ENCODE data around the gene MYO10. TPM values are rescaled to one million over a fixed set of nuclear protein-coding genes. Genes with fewer than 3 reads are reported as not detected.
"Not testable (repeated sequence)": the region's sequence is repeated elsewhere in the genome, so short reads cannot be mapped to it uniquely, and the experiment has no call there.

The MYO10 gene
- total RNA-seq, 4 donors from 2014 or later, result 51.6 to 190 (median 72.9) TPM

GRCh38 chr5:16768184-16768583 is 167.9 kb downstream of the MYO10 start:
- Histone ChIP-seq H3K4me3 (no peak overlapping the region), H3K36me3 (peaks cover 0 to 11% (median 0%) of the 10 kb centered on the region in 4 donors), H3K9me3 (no peaks in the 10 kb centered on the region), H3K27ac (no peak overlapping the region), H3K27me3 (no peaks in the 10 kb centered on the region), H3K4me1 (no peaks in the 10 kb centered on the region)
- DNase-seq, result no peak
- in situ Hi-C loops (cut with MboI; ENCODE audit: low pct_ligation_motif_present in 1 of 4, low pct_unique_long_range_greater_than_20kb in 1 of 4, low sequenced_read_pairs in 3 of 4), result no loop called here
- TF ChIP-seq CTCF (IDR thresholded peaks at IDR 0.05) (no peak), EP300 (IDR thresholded peaks at IDR 0.05; ENCODE audit: low read depth) (no peak), POLR2AphosphoS5 (IDR thresholded peaks at IDR 0.05) (no peak), POLR2A (IDR thresholded peaks at IDR 0.05) (no peak)
- intact Hi-C loops (cut with DNase I; ENCODE audit: low total_unique reads), result no loop called here
- WGBS, 2 donors (ENCODE audit: low coverage in 1 of 2), result 86 to 93% methylated on average over 3 of the region's 3 CpGs

GRCh38 chr5:16763211-16763610 is 172.9 kb downstream of the MYO10 start:
- DNase-seq, result no peak
- Histone ChIP-seq H3K9me3 (no peaks in the 10 kb centered on the region), H3K4me3 (no peak overlapping the region), H3K27ac (no peak overlapping the region), H3K36me3 (peaks cover 0 to 15% (median 2%) of the 10 kb centered on the region in 4 donors), H3K4me1 (peaks cover 0 to 4% (median 0%) of the 10 kb centered on the region in 4 donors), H3K27me3 (no peaks in the 10 kb centered on the region)
- intact Hi-C loops (cut with DNase I; ENCODE audit: low total_unique reads) (no loop called here), in situ Hi-C loops (cut with MboI; ENCODE audit: low pct_ligation_motif_present in 1 of 4, low pct_unique_long_range_greater_than_20kb in 1 of 4, low sequenced_read_pairs in 3 of 4) (no loop called here)
- WGBS, 2 donors (ENCODE audit: low coverage in 1 of 2), result 76 to 82% methylated on average over 5 of the region's 5 CpGs
- TF ChIP-seq POLR2A (IDR thresholded peaks at IDR 0.05), result no peak
- no peak for TF ChIP-seq EP300 (IDR thresholded peaks at IDR 0.05; ENCODE audit: low read depth)
- no peak for TF ChIP-seq POLR2AphosphoS5 (IDR thresholded peaks at IDR 0.05)
- no peak for TF ChIP-seq CTCF (IDR thresholded peaks at IDR 0.05)

GRCh38 chr5:16759147-16759773 is 176.8 kb downstream of the MYO10 start:
- in situ Hi-C loops (cut with MboI; ENCODE audit: low pct_ligation_motif_present in 1 of 4, low pct_unique_long_range_greater_than_20kb in 1 of 4, low sequenced_read_pairs in 3 of 4) (no loop called here), intact Hi-C loops (cut with DNase I; ENCODE audit: low total_unique reads) (no loop called here)
- 35 to 72% methylated on average over 4 to 16 of the region's 16 CpGs for WGBS, 2 donors (ENCODE audit: low coverage in 1 of 2)
- H3K9me3 ChIP-seq, result no peaks in the 10 kb centered on the region
- TF ChIP-seq POLR2A (IDR thresholded peaks at IDR 0.05) (no peak), POLR2AphosphoS5 (IDR thresholded peaks at IDR 0.05) (no peak), EP300 (IDR thresholded peaks at IDR 0.05; ENCODE audit: low read depth) (no peak), CTCF (IDR thresholded peaks at IDR 0.05) (no peak)
- peaks cover 0 to 21% (median 5%) of the 10 kb centered on the region in 4 donors for H3K36me3 ChIP-seq
- H3K27me3 ChIP-seq, result no peaks in the 10 kb centered on the region
- H3K4me3 ChIP-seq, result no peak overlapping the region
- no peak for DNase-seq
- H3K27ac ChIP-seq, result no peak overlapping the region
- H3K4me1 ChIP-seq, result peaks cover 0 to 4% (median 0%) of the 10 kb centered on the region in 4 donors

- intact Hi-C loops (cut with DNase I; ENCODE audit: low total_unique reads), result no loop called here
- H3K9me3 ChIP-seq, result no peaks in the 10 kb centered on the region
- H3K4me3 ChIP-seq, result no peak overlapping the region
- in situ Hi-C loops (cut with MboI; ENCODE audit: low pct_ligation_motif_present in 1 of 4, low pct_unique_long_range_greater_than_20kb in 1 of 4, low sequenced_read_pairs in 3 of 4), result no loop called here
- H3K4me1 ChIP-seq, result peaks cover 0 to 4% (median 0%) of the 10 kb centered on the region in 4 donors
- no peaks in the 10 kb centered on the region for H3K27me3 ChIP-seq
- no peak overlapping the region for H3K27ac ChIP-seq
- H3K36me3 ChIP-seq, result peaks cover 0 to 24% (median 2%) of the 10 kb centered on the region in 4 donors
- no peak for DNase-seq
- 78 to 80% methylated on average over 2 to 8 of the region's 8 CpGs for WGBS, 2 donors (ENCODE audit: low coverage in 1 of 2)
- TF ChIP-seq POLR2AphosphoS5 (IDR thresholded peaks at IDR 0.05), result no peak
- TF ChIP-seq EP300 (IDR thresholded peaks at IDR 0.05; ENCODE audit: low read depth), result no peak
- TF ChIP-seq CTCF (IDR thresholded peaks at IDR 0.05), result no peak
- no peak for TF ChIP-seq POLR2A (IDR thresholded peaks at IDR 0.05)
Measured at GRCh38 chr5:16757989-16758501, 178.0 kb downstream of the MYO10 start.

- H3K9me3 ChIP-seq; DNase-seq; H3K27ac ChIP-seq; H3K4me3 ChIP-seq; in situ Hi-C loops (cut with MboI; ENCODE audit: low pct_ligation_motif_present in 1 of 4, low pct_unique_long_range_greater_than_20kb in 1 of 4, low sequenced_read_pairs in 3 of 4); H3K4me1 ChIP-seq; intact Hi-C loops (cut with DNase I; ENCODE audit: low total_unique reads); H3K27me3 ChIP-seq: not testable (repeated sequence)
- WGBS, 2 donors (ENCODE audit: low coverage in 1 of 2), result 96 to 100% methylated on average over 6 of the region's 6 CpGs
- peaks cover 0 to 24% (median 2%) of the 10 kb centered on the region in 4 donors for H3K36me3 ChIP-seq
Measured at GRCh38 chr5:16757577-16757976, 178.5 kb downstream of the MYO10 start.
